ENCODE measurements around the gene FHIP2A.
"Not testable (repeated sequence)": the region's sequence is repeated elsewhere in the genome, so short reads cannot be mapped to it uniquely, and the experiment has no call there.

DNA sequence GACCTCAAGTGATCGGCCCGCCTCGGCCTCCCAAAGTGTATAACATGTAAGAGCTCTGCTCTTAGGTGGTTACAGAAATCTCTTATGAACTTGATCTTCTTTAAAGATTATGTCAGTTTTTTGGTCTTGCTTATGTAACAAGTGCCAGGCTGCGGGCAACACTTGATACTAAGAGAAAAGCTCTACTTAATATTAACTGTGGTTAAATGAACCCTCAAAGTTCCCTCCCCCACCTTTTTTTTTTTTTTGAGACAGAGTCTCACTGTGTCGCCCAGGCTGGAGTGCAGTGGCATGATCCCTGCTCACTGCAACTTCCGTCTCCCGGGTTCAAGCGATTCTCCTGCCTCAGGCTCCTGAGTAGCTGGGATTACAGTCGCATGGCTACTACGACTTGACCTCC is 25.9 kb downstream of the FHIP2A start:
- not testable (repeated sequence) for TF ChIP-seq POLR2A (IDR thresholded peaks at IDR 0.05)
- TF ChIP-seq, protein P1, sequence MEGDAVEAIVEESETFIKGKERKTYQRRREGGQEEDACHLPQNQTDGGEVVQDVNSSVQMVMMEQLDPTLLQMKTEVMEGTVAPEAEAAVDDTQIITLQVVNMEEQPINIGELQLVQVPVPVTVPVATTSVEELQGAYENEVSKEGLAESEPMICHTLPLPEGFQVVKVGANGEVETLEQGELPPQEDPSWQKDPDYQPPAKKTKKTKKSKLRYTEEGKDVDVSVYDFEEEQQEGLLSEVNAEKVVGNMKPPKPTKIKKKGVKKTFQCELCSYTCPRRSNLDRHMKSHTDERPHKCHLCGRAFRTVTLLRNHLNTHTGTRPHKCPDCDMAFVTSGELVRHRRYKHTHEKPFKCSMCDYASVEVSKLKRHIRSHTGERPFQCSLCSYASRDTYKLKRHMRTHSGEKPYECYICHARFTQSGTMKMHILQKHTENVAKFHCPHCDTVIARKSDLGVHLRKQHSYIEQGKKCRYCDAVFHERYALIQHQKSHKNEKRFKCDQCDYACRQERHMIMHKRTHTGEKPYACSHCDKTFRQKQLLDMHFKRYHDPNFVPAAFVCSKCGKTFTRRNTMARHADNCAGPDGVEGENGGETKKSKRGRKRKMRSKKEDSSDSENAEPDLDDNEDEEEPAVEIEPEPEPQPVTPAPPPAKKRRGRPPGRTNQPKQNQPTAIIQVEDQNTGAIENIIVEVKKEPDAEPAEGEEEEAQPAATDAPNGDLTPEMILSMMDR (IDR thresholded peaks at IDR 0.05), result not testable (repeated sequence)
